CD4-positive, alpha-beta T cell treated with Interleukin-17A for 4 hours (primary cell): ENCODE data around the gene CIB4.

Experiments
- DNase-seq: peaks from one replicate; pipeline ENCODE4 v3.0.0-alpha.2; 2020; ENCODE audit warnings: mixed read lengths

CIB4 gene

GRCh38 chr2:26540961-26541360, 100.2 kb downstream of the CIB4 start:
- DNase-seq: no peak

- DNase-seq: no peak
Observed at GRCh38 chr2:26540306-26540705, 100.9 kb downstream of the CIB4 start.

GRCh38 chr2:26537826-26538475, 103.2 kb downstream of the CIB4 start:
- DNase-seq: no peak

GRCh38 chr2:26537069-26537825, 103.9 kb downstream of the CIB4 start:
- no peak for DNase-seq

GRCh38 chr2:26536371-26537068, 104.6 kb downstream of the CIB4 start:
- DNase-seq: no peak

- no peak for DNase-seq
Observed at GRCh38 chr2:26535663-26536275, 105.4 kb downstream of the CIB4 start.

GRCh38 chr2:26534865-26535662, 106.1 kb downstream of the CIB4 start:
- DNase-seq: no peak

- DNase-seq: no peak
Observed at GRCh38 chr2:26534098-26534864, 106.9 kb downstream of the CIB4 start.

- no peak for DNase-seq
Observed at GRCh38 chr2:26533661-26534060, 107.5 kb downstream of the CIB4 start.

GRCh38 chr2:26532301-26533250, 108.6 kb downstream of the CIB4 start:
- DNase-seq: no peak
